CD4-positive, CD25-positive, alpha-beta regulatory T cell (primary cell): Measurements from ENCODE around the gene CEACAM8. TPM values are rescaled to one million over a fixed set of nuclear protein-coding genes. Genes with fewer than 3 reads are reported as not detected.

ENCODE experiments used
- ATAC-seq, 2 donors: fragments of 150-1000 bp; cut with Tn5 transposase; one replicate each; pipeline ENCODE4 v1.10.0; 2021; ENCODE audit warnings: low read depth in 2 of 2, moderate number of reproducible peaks in 2 of 2, moderate library complexity in 1 of 2
- DNase-seq, 3 donors: peaks; one replicate each; pipeline versions ENCODE4 v3.0.0 to v3.0.0-alpha.2; 2012 to 2022; ENCODE audit warnings: mixed read lengths in 1 of 3
- H3K27ac ChIP-seq: one replicate; pipeline ENCODE4 v1.7.0; 2013; ENCODE audit warnings: mild to moderate bottlenecking, low read length; ENCODE audit not compliant: insufficient read depth, poor library complexity, severe bottlenecking
- H3K27me3 ChIP-seq: one replicate; pipeline ENCODE4 v1.7.0; 2013; ENCODE audit warnings: low read length; ENCODE audit not compliant: control insufficient read depth, insufficient read depth
- H3K36me3 ChIP-seq: one replicate; pipeline ENCODE4 v1.7.0; 2013; ENCODE audit warnings: mild to moderate bottlenecking, low read length, moderate library complexity; ENCODE audit not compliant: control insufficient read depth, insufficient read depth
- H3K4me1 ChIP-seq: 2 replicates; pipeline ENCODE4 v1.7.0; 2013; ENCODE audit warnings: mild to moderate bottlenecking, low read length; ENCODE audit not compliant: insufficient read depth, control insufficient read depth, poor library complexity, severe bottlenecking
- H3K4me3 ChIP-seq: one replicate; pipeline ENCODE4 v1.7.0; 2013; ENCODE audit warnings: low read depth, mild to moderate bottlenecking, low read length, moderate library complexity
- H3K9me3 ChIP-seq, 2 experiments: 1 replicate in 1 of 2; 2 replicates in 1 of 2; pipeline ENCODE4 v1.7.0; 2013; ENCODE audit warnings: low read length in 2 of 2, mild to moderate bottlenecking in 1 of 2, moderate library complexity in 1 of 2; ENCODE audit not compliant: control insufficient read depth in 2 of 2
- H3K27ac Mint-ChIP-seq, 3 donors: one replicate each; pipeline ENCODE4 v1.8.0; 2020 to 2022; ENCODE audit warnings: mild to moderate bottlenecking in 3 of 3, mixed read lengths in 3 of 3, moderate library complexity in 2 of 3
- H3K27me3 Mint-ChIP-seq: one replicate; pipeline ENCODE4 v1.8.0; 2022; ENCODE audit warnings: mild to moderate bottlenecking, mixed read lengths
- H3K36me3 Mint-ChIP-seq: one replicate; pipeline ENCODE4 v1.8.0; 2020; ENCODE audit warnings: mixed read lengths
- H3K4me1 Mint-ChIP-seq, 4 donors: one replicate each; pipeline ENCODE4 v1.8.0; 2020 to 2022; ENCODE audit warnings: mixed read lengths in 4 of 4, mild to moderate bottlenecking in 1 of 4
- H3K4me3 Mint-ChIP-seq, 4 donors: one replicate each; pipeline ENCODE4 v1.8.0; 2020 to 2022; ENCODE audit warnings: mild to moderate bottlenecking in 4 of 4, mixed read lengths in 4 of 4, moderate library complexity in 3 of 4
- H3K9me3 Mint-ChIP-seq, 7 donors: one replicate each; pipeline ENCODE4 v1.8.0; 2020 to 2022; ENCODE audit warnings: mixed read lengths in 7 of 7, mild to moderate bottlenecking in 3 of 7, moderate library complexity in 2 of 7
- polyA plus RNA-seq, 4 donors: library from polyadenylated mRNA; unstranded; fragments of 300-500 nt; fragmentation: Illumina TruSeq; gene quantifications; one replicate each; pipeline ENCODE4 v1.2.3, GENCODE V29; 2021
- total RNA-seq: library from RNA; stranded (reverse); gene quantifications from one replicate; pipeline ENCODE4 v1.2.3, GENCODE V29; 2022

The CEACAM8 gene
- total and polyA plus RNA-seq, 5 donors from 2014 or later: not detected

DNA sequence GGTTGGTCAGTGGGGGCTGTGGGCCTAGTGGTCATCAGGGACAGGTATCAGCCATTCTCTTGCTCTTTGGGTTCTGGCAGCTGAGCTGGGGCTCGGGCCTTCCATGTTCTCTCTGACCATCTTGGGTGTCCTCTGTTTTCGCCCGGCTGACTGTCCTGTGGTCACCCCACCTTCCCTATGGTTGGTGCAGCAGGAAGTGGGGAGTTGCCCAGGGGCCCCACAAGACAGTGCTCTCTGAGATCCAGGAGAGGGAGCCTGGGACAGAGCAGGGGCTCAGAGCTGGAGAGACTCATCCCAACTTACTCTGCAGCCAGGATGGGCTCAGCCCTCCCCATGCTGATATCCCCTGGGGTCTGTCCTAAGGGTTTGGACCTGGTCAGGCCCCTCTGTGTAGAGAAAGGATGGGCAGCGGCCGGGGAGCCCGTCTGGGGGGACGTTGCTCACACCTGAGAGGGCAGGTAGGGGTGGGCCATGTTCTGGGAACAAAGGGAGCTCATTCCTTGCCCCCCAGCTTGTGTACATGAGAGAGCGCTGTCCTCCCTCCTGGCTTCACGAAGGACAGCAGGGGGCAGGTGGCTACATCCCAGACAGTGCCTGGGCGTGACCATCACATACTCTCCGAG is 937 bp upstream of the CEACAM8 start:
- Mint-ChIP-seq H3K4me1 (peaks cover 0 to 8% (median 2%) of the 10 kb centered on the region in 4 donors), H3K27me3 (peaks cover 35% of the 10 kb centered on the region), H3K9me3 (peaks cover 0 to 2% (median 0%) of the 10 kb centered on the region in 7 donors), H3K36me3 (no peaks in the 10 kb centered on the region), H3K27ac (peak overlapping the region in 1 of 3 donors; percentile 84), H3K4me3 (no peak overlapping the region)
- H3K27ac ChIP-seq: no peak overlapping the region
- H3K27me3 ChIP-seq: no peaks in the 10 kb centered on the region
- DNase-seq (no peak), ATAC-seq (no peak)
- no peaks in the 10 kb centered on the region for H3K9me3 ChIP-seq
- no peaks in the 10 kb centered on the region for H3K4me1 ChIP-seq
- no peaks in the 10 kb centered on the region for H3K36me3 ChIP-seq
- H3K4me3 ChIP-seq: no peak overlapping the region

DNA sequence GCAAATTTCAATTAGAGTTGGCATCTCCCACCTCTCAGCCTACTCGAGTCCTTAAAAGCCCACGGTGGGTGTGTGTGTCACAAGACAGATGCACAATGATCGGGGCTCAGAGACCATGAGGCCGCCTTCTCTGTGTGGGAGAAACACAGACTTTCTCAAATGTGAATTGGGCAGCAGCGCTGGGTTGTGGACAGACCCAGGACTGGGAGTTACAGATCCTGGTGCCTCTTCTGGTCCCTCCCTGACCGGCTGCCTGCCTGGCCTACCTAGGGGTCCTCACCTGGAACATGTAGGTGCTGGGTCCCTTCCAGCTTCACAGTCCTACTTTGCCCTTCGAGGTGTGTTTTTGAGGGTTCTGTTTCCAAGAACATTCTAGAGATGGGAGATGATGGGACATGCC is 4.9 kb downstream of the CEACAM8 start:
- Histone ChIP-seq H3K4me1 (no peaks in the 10 kb centered on the region), H3K36me3 (no peaks in the 10 kb centered on the region), H3K27ac (no peak overlapping the region), H3K4me3 (no peak overlapping the region), H3K27me3 (peaks cover 4% of the 10 kb centered on the region), H3K9me3 (no peaks in the 10 kb centered on the region)
- no peak overlapping the region for H3K4me3 Mint-ChIP-seq
- no peak for ATAC-seq
- H3K36me3 Mint-ChIP-seq: no peaks in the 10 kb centered on the region
- H3K27ac Mint-ChIP-seq: peak overlapping the region in 1 of 3 donors; percentile 44
- H3K27me3 Mint-ChIP-seq: peaks cover 19% of the 10 kb centered on the region
- no peak for DNase-seq
- peaks cover 0 to 2% (median 0%) of the 10 kb centered on the region in 7 donors for H3K9me3 Mint-ChIP-seq
- H3K4me1 Mint-ChIP-seq: no peaks in the 10 kb centered on the region

- peaks cover 11% of the 10 kb centered on the region for H3K27me3 Mint-ChIP-seq
- H3K27ac Mint-ChIP-seq: no peak overlapping the region
- H3K4me1 Mint-ChIP-seq: no peaks in the 10 kb centered on the region
- no peaks in the 10 kb centered on the region for H3K36me3 Mint-ChIP-seq
- no peak overlapping the region for H3K4me3 Mint-ChIP-seq
- H3K9me3 Mint-ChIP-seq: peaks cover 0 to 2% (median 0%) of the 10 kb centered on the region in 7 donors
- no peak for ATAC-seq
- Histone ChIP-seq H3K9me3 (no peaks in the 10 kb centered on the region), H3K4me1 (no peaks in the 10 kb centered on the region), H3K27me3 (peaks cover 17% of the 10 kb centered on the region), H3K4me3 (no peak overlapping the region), H3K36me3 (no peaks in the 10 kb centered on the region), H3K27ac (no peak overlapping the region)
- no peak for DNase-seq
These were observed 10.3 kb downstream of the CEACAM8 start for GRCh38 chr19:42584466-42584865.

DNA sequence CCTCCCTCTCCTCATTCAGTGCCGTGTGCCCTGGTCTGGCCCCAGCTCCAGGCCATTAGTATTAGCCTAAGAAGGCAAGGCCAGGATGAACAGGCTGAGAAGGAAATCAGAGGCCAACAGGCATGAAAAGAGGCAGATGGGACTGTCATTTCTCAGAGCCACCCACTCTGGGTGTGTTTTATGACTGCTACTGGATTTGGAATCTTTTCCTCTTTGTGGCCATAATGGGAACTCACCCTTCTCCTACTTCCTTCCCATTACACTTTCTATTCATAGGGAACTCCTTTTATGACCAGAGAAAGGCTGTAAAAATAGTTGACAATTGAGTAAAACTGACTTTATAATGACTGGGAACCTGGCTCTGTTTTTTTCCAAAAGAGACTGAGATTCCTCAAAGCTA is 17.7 kb downstream of the CEACAM8 start:
- Mint-ChIP-seq H3K4me1 (no peaks in the 10 kb centered on the region), H3K36me3 (no peaks in the 10 kb centered on the region), H3K4me3 (no peak overlapping the region), H3K27me3 (peaks cover 32% of the 10 kb centered on the region), H3K27ac (peak overlapping the region in 1 of 3 donors; percentile 24), H3K9me3 (no peaks in the 10 kb centered on the region)
- Histone ChIP-seq H3K4me3 (no peak overlapping the region), H3K4me1 (no peaks in the 10 kb centered on the region), H3K36me3 (no peaks in the 10 kb centered on the region), H3K27ac (no peak overlapping the region), H3K27me3 (peaks cover 4% of the 10 kb centered on the region), H3K9me3 (no peaks in the 10 kb centered on the region)
- ATAC-seq (no peak), DNase-seq (no peak)

DNA sequence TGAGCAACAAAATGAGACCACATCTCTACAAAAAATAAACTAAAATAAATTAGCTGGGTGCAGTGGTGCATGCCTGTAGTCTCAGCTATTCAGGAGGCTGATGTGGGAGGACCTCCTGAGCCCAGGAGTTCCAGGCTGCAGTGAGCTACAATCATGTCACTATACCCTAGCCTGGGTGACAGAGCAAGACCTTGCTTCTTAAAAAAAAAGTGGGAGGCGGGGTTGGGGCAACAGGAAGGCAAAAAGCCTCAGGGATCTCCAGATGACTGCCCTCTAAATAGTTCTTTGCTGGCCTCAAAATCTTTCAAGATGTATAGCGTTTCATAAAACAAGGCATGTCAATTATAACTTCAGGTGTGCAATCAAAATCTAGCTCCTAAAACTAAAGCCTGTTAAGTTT is 18.5 kb downstream of the CEACAM8 start:
- Histone ChIP-seq H3K4me3 (no peak overlapping the region), H3K27ac (no peak overlapping the region), H3K27me3 (peaks cover 4% of the 10 kb centered on the region), H3K4me1 (no peaks in the 10 kb centered on the region), H3K9me3 (no peaks in the 10 kb centered on the region), H3K36me3 (no peaks in the 10 kb centered on the region)
- ATAC-seq (no peak), DNase-seq (no peak)
- Mint-ChIP-seq H3K4me1 (no peaks in the 10 kb centered on the region), H3K9me3 (no peaks in the 10 kb centered on the region), H3K27ac (no peak overlapping the region), H3K36me3 (no peaks in the 10 kb centered on the region), H3K27me3 (peaks cover 32% of the 10 kb centered on the region), H3K4me3 (no peak overlapping the region)

GRCh38 chr19:42573642-42574041 is 21.1 kb downstream of the CEACAM8 start:
- DNase-seq: no peak
- H3K27ac ChIP-seq: no peak overlapping the region
- no peak overlapping the region for H3K27ac Mint-ChIP-seq
- H3K36me3 ChIP-seq: no peaks in the 10 kb centered on the region
- H3K36me3 Mint-ChIP-seq: no peaks in the 10 kb centered on the region
- no peak overlapping the region for H3K4me3 ChIP-seq
- no peaks in the 10 kb centered on the region for H3K4me1 Mint-ChIP-seq
- no peaks in the 10 kb centered on the region for H3K9me3 Mint-ChIP-seq
- peaks cover 7% of the 10 kb centered on the region for H3K27me3 ChIP-seq
- no peak overlapping the region for H3K4me3 Mint-ChIP-seq
- H3K4me1 ChIP-seq: no peaks in the 10 kb centered on the region
- no peaks in the 10 kb centered on the region for H3K9me3 ChIP-seq
- no peak for ATAC-seq
- H3K27me3 Mint-ChIP-seq: peaks cover 28% of the 10 kb centered on the region

- H3K27ac Mint-ChIP-seq: no peak overlapping the region
- H3K9me3 Mint-ChIP-seq: no peaks in the 10 kb centered on the region
- peaks cover 35% of the 10 kb centered on the region for H3K27me3 Mint-ChIP-seq
These were observed 23.6 kb downstream of the CEACAM8 start for GRCh38 chr19:42571116-42571515.

GRCh38 chr19:42569193-42569592 is 25.5 kb downstream of the CEACAM8 start:
- no peaks in the 10 kb centered on the region for H3K9me3 ChIP-seq
- no peak for ATAC-seq
- H3K4me3 Mint-ChIP-seq: no peak overlapping the region
- no peaks in the 10 kb centered on the region for H3K9me3 Mint-ChIP-seq
- DNase-seq: no peak
- peaks cover 0 to 3% (median 0%) of the 10 kb centered on the region in 4 donors for H3K4me1 Mint-ChIP-seq
- no peaks in the 10 kb centered on the region for H3K36me3 Mint-ChIP-seq
- no peaks in the 10 kb centered on the region for H3K4me1 ChIP-seq
- H3K36me3 ChIP-seq: no peaks in the 10 kb centered on the region
- no peak overlapping the region for H3K27ac Mint-ChIP-seq
- no peak overlapping the region for H3K27ac ChIP-seq
- peaks cover 7% of the 10 kb centered on the region for H3K27me3 ChIP-seq
- peaks cover 27% of the 10 kb centered on the region for H3K27me3 Mint-ChIP-seq
- no peak overlapping the region for H3K4me3 ChIP-seq

More at GRCh38 chr19:42571116-42571515, 23.6 kb downstream of the CEACAM8 start:
- no peak for DNase-seq
- Histone ChIP-seq H3K4me1 (no peaks in the 10 kb centered on the region), H3K36me3 (no peaks in the 10 kb centered on the region), H3K4me3 (no peak overlapping the region), H3K9me3 (no peaks in the 10 kb centered on the region), H3K27me3 (peaks cover 7% of the 10 kb centered on the region), H3K27ac (no peak overlapping the region)
- no peak overlapping the region for H3K4me3 Mint-ChIP-seq
- H3K4me1 Mint-ChIP-seq: peaks cover 0 to 2% (median 0%) of the 10 kb centered on the region in 4 donors
- H3K36me3 Mint-ChIP-seq: no peaks in the 10 kb centered on the region
- ATAC-seq: no peak
